ENCODE results near the gene LOXHD1. TPM values are rescaled to one million over a fixed set of nuclear protein-coding genes. Genes with fewer than 3 reads are reported as not detected.

The LOXHD1 gene
- total and polyA plus RNA-seq, 10 of the 15 experiments (the other 5 are each of a cell fraction or from before 2014, with no cell fraction given) = not detected

GRCh38 chr18:46652372-46652771 lies 4.6 kb downstream of the LOXHD1 start (continued):
- TF ChIP-seq CEBPZ (IDR thresholded peaks at IDR 0.05; ENCODE audit: low read depth, low read length) = no peak

- Histone ChIP-seq H3K79me2 (ENCODE audit: control insufficient read depth, insufficient read depth, low read length) (no peaks in the 10 kb centered on the region), H3K9me3 (replicated peaks; ENCODE audit: control insufficient read depth, insufficient read depth, low read length) (no peaks in the 10 kb centered on the region), H3K4me1 (ENCODE audit: control insufficient read depth, insufficient read depth, low read length) (no peaks in the 10 kb centered on the region), H2AFZ (ENCODE audit: control insufficient read depth, low read depth, low read length) (no peak overlapping the region), H3K27me3 (replicated peaks in 1 of 2; ENCODE audit: control insufficient read depth in 2 of 2, insufficient read depth in 2 of 2, low read length in 1 of 2) (no peaks in the 10 kb centered on the region; a peak in 2 of 4 replicates), H3K4me2 (ENCODE audit: control insufficient read depth, insufficient read depth) (no peak overlapping the region), H3K4me3 (no peak overlapping the region), H4K20me1 (ENCODE audit: control insufficient read depth, insufficient read depth) (no peaks in the 10 kb centered on the region), H3K27ac (ENCODE audit: control insufficient read depth, insufficient read depth) (no peak overlapping the region), H3K9ac (ENCODE audit: control insufficient read depth, insufficient read depth, low read length) (no peak overlapping the region), H3K36me3 (ENCODE audit: control insufficient read depth in 2 of 2, insufficient read depth in 2 of 2, low read length in 1 of 2) (no peaks in the 10 kb centered on the region)
- WGBS (ENCODE audit: insufficient coverage, insufficient replicate concordance, low lambda C conversion rate, missing lambda C conversion rate) = 32% methylated on average over 4 of the region's 4 CpGs
- no peak for DNase-seq (ENCODE audit: low read depth, low spot score)
- intact Hi-C loops (cut with micrococcal nuclease; ENCODE audit: unreplicated experiment) (loop anchor here (10.0 kb wide), 1 partner anchor 264 kb away; the partner anchor contains the start of genes KATNAL2 and PIAS2), in situ Hi-C loops (cut with MboI) (no loop called here)
- TF ChIP-seq HSF1 (IDR thresholded peaks at IDR 0.05; ENCODE audit: low read depth, low read length) (no peak), DPF2 (IDR thresholded peaks at IDR 0.05) (no peak), ESRRA (IDR thresholded peaks at IDR 0.05; ENCODE audit: low read length) (no peak), SPI1 (IDR thresholded peaks at IDR 0.05; ENCODE audit: borderline replicate concordance, insufficient read depth, low read depth, low read length) (no peak), TCF7 (IDR thresholded peaks at IDR 0.05; ENCODE audit: borderline replicate concordance) (no peak), SMAD5 (IDR thresholded peaks at IDR 0.05; ENCODE audit: low read depth) (no peak), IKZF1 (conservative IDR thresholded peaks at IDR 0.05) (no peak), ZBTB33 (IDR thresholded peaks at IDR 0.05) (no peak), STAT1 (conservative IDR thresholded peaks at IDR 0.05) (no peak), GABPA (IDR thresholded peaks at IDR 0.05; ENCODE audit: low read depth) (no peak), STAT3 (IDR thresholded peaks at IDR 0.05; ENCODE audit: low read depth, low read length) (no peak), ZNF217 (IDR thresholded peaks at IDR 0.05) (no peak), PAX5 (IDR thresholded peaks at IDR 0.05; ENCODE audit: borderline replicate concordance, low read depth, low read length) (no peak), NBN (IDR thresholded peaks at IDR 0.05) (no peak)
- no peak for ATAC-seq
- ChIA-PET RAD21 (ENCODE audit: unreplicated experiment) (interaction anchor here (0.8 kb wide), 1 partner anchor 11 kb away, joined by 3 read pairs; no protein-coding TSS in a partner anchor), POLR2A (interaction anchor here (0.6 kb wide), 1 partner anchor 16 kb away, joined by 3 read pairs; no protein-coding TSS in a partner anchor), CTCF (interaction anchor here (1.1 kb wide), 1 partner anchor 10 kb away, joined by 3 read pairs; no protein-coding TSS in a partner anchor), SMC1A (ENCODE audit: uncharacterized antibody, unreplicated experiment) (no interaction called here)
- no peak for FAIRE-seq
- no TSS peak for BruUV-seq (replicated peaks)
Observed at GRCh38 chr18:46650681-46651080, 6.3 kb downstream of the LOXHD1 start.

All from GM12878 (cell line).